Neural cell (in vitro differentiated cells): ENCODE results near the gene ESYT2. TPM values are rescaled to one million over a fixed set of nuclear protein-coding genes. Genes with fewer than 3 reads are reported as not detected.

Experiments
- H2AFZ ChIP-seq: fragments of 200-600, 300-800 bp; sonication (generic), shearing (Covaris generic); 2 replicates; pipeline ENCODE4 v1.6.0; 2014; ENCODE audit warnings: low read depth, mild to moderate bottlenecking, antibody characterized with exemption, low read length, moderate library complexity
- H3F3A ChIP-seq: fragments of 200-600 bp; shearing (Covaris generic); 2 replicates; pipeline ENCODE4 v1.6.1; 2016; ENCODE audit warnings: mild to moderate bottlenecking, moderate library complexity, mixed read lengths, antibody characterized with exemption, low read length; ENCODE audit not compliant: insufficient read depth, poor library complexity, severe bottlenecking
- H3K27ac ChIP-seq: fragments of 200-600, 300-800 bp; sonication (generic), shearing (Covaris generic); 2 replicates; pipeline ENCODE4 v1.5.1; 2014; ENCODE audit warnings: mild to moderate bottlenecking, low read length, moderate library complexity
- H3K27me3 ChIP-seq: fragments of 300-800, 200-600 bp; sonication (generic), shearing (Covaris generic); 2 replicates; pipeline ENCODE4 v1.6.0; 2014; ENCODE audit warnings: mild to moderate bottlenecking, low read depth, low read length, moderate library complexity; ENCODE audit not compliant: insufficient read depth
- H3K36me3 ChIP-seq: fragments of 300-800, 200-600 bp; sonication (generic), shearing (Covaris generic); 2 replicates; pipeline ENCODE4 v1.5.1; 2014; ENCODE audit warnings: mild to moderate bottlenecking, antibody characterized with exemption, low read length, moderate library complexity; ENCODE audit not compliant: insufficient read depth
- H3K4me2 ChIP-seq: fragments of 300-800, 200-600 bp; sonication (generic), shearing (Covaris generic); 2 replicates; pipeline ENCODE4 v1.6.0; 2014; ENCODE audit warnings: mild to moderate bottlenecking, low read length
- H3K4me3 ChIP-seq: fragments of 300-800, 200-600 bp; sonication (generic), shearing (Covaris generic); 2 replicates; pipeline ENCODE4 v1.5.1; 2014; ENCODE audit warnings: mild to moderate bottlenecking, low read length, moderate library complexity
- H3K79me2 ChIP-seq: fragments of 200-600 bp; shearing (Covaris generic); replicated peaks from 2 replicates; pipeline ENCODE4 v1.6.0; 2014; ENCODE audit warnings: mild to moderate bottlenecking, low read length, moderate library complexity; ENCODE audit not compliant: insufficient read depth
- H3K9ac ChIP-seq: fragments of 300-800, 200-600 bp; sonication (generic), shearing (Covaris generic); 2 replicates; pipeline ENCODE4 v1.6.1; 2016; ENCODE audit warnings: mild to moderate bottlenecking, low read length, mixed read lengths
- H3K9me2 ChIP-seq: fragments of 200-600 bp; shearing (Covaris generic); 2 replicates; pipeline ENCODE4 v1.6.1; 2016; ENCODE audit warnings: mild to moderate bottlenecking, low read length, mixed read lengths; ENCODE audit not compliant: insufficient read depth
- H3K9me3 ChIP-seq: fragments of 200-600, 300-800 bp; sonication (generic), shearing (Covaris generic); 2 replicates; pipeline ENCODE4 v1.6.1; 2016; ENCODE audit warnings: mild to moderate bottlenecking, mixed run types, low read length, moderate library complexity, mixed read lengths
- H4K20me1 ChIP-seq: fragments of 200-600 bp; shearing (Covaris generic); 2 replicates; pipeline ENCODE4 v1.6.1; 2016; ENCODE audit warnings: mild to moderate bottlenecking, mixed run types; ENCODE audit not compliant: insufficient read depth
- CTCF ChIP-seq: fragments of 450-650 bp; IDR thresholded peaks from 2 replicates; pipeline ENCODE4 v1.5.1; 2014; ENCODE audit warnings: antibody characterized with exemption, mild to moderate bottlenecking, moderate library complexity; ENCODE audit not compliant: poor library complexity, severe bottlenecking
- EP300 ChIP-seq: fragments of 450-650 bp; conservative IDR thresholded peaks from 2 replicates; pipeline ENCODE4 v1.6.1; 2014; ENCODE audit warnings: antibody characterized with exemption, mild to moderate bottlenecking, moderate library complexity; ENCODE audit not compliant: poor library complexity, severe bottlenecking
- EZH2 ChIP-seq: fragments of 200-600, 300-800 bp; shearing (Covaris generic), sonication (generic); IDR thresholded peaks from 2 replicates; pipeline ENCODE4 v1.6.1; 2014; ENCODE audit warnings: antibody characterized with exemption, low read length, borderline replicate concordance, mild to moderate bottlenecking; ENCODE audit not compliant: insufficient read depth, poor library complexity, severe bottlenecking
- MXI1 ChIP-seq: fragments of 450-650 bp; conservative IDR thresholded peaks from 2 replicates; pipeline ENCODE4 v1.6.1; 2014; ENCODE audit warnings: antibody characterized with exemption, mild to moderate bottlenecking; ENCODE audit not compliant: poor library complexity, severe bottlenecking
- POLR2AphosphoS5 ChIP-seq: IDR thresholded peaks from 2 replicates; pipeline ENCODE4 v1.6.1; 2012
- RAD21 ChIP-seq: fragments of 450-650 bp; conservative IDR thresholded peaks from 2 replicates; pipeline ENCODE4 v1.6.1; 2014; ENCODE audit warnings: antibody characterized with exemption, mild to moderate bottlenecking, moderate library complexity
- REST ChIP-seq: IDR thresholded peaks from 2 replicates; pipeline ENCODE4 v1.6.1; 2012; ENCODE audit warnings: borderline replicate concordance
- SMC3 ChIP-seq: fragments of 450-650 bp; conservative IDR thresholded peaks from 2 replicates; pipeline ENCODE4 v1.6.1; 2014; ENCODE audit warnings: antibody characterized with exemption, mild to moderate bottlenecking, moderate library complexity; ENCODE audit not compliant: poor library complexity
- TAF1 ChIP-seq: IDR thresholded peaks from 2 replicates; pipeline ENCODE4 v1.6.1; 2012; ENCODE audit warnings: low read depth
- polyA plus RNA-seq: library from polyadenylated mRNA; depleted of rRNA; stranded (reverse); fragments of >200 nt; gene quantifications from 2 replicates; pipeline ENCODE4 v1.2.3, GENCODE V29; 2014

Gene ESYT2
- polyA plus RNA-seq, 1 donor from 2014 or later, result 23.8 TPM

GRCh38 chr7:158720112-158720511 lies 109.2 kb downstream of the ESYT2 start:
- Histone ChIP-seq H2AFZ (no peak overlapping the region), H3K79me2 (no peaks in the 10 kb centered on the region)
- TF ChIP-seq TAF1, result no peak
- TF ChIP-seq EZH2, result no peak
- TF ChIP-seq MXI1, result no peak
- TF ChIP-seq CTCF, result no peak

GRCh38 chr7:158716802-158717201 lies 112.5 kb downstream of the ESYT2 start:
- no peak overlapping the region for H3K9ac ChIP-seq
- no peak for TF ChIP-seq CTCF
- no peak for TF ChIP-seq EZH2
- TF ChIP-seq REST, result no peak
- TF ChIP-seq MXI1, result no peak
- TF ChIP-seq POLR2AphosphoS5, result no peak
- no peak for TF ChIP-seq RAD21
- TF ChIP-seq TAF1, result no peak
- TF ChIP-seq SMC3, result no peak
- no peak for TF ChIP-seq EP300
- H3K9me3 ChIP-seq, result no peaks in the 10 kb centered on the region
- H3K36me3 ChIP-seq, result no peaks in the 10 kb centered on the region
- no peaks in the 10 kb centered on the region for H3F3A ChIP-seq
- H3K4me2 ChIP-seq, result no peak overlapping the region
- no peaks in the 10 kb centered on the region for H3K27me3 ChIP-seq
- H3K9me2 ChIP-seq, result no peaks in the 10 kb centered on the region
- H3K79me2 ChIP-seq, result no peaks in the 10 kb centered on the region
- no peak overlapping the region for H3K27ac ChIP-seq
- H4K20me1 ChIP-seq, result no peaks in the 10 kb centered on the region
- H3K4me3 ChIP-seq, result no peak overlapping the region
- H2AFZ ChIP-seq, result no peak overlapping the region

More at GRCh38 chr7:158720112-158720511, 109.2 kb downstream of the ESYT2 start:
- H3K9me3 ChIP-seq, result no peaks in the 10 kb centered on the region
- no peak overlapping the region for H3K4me3 ChIP-seq
- no peak overlapping the region for H3K4me2 ChIP-seq
- H3K27ac ChIP-seq, result no peak overlapping the region
- H3K9me2 ChIP-seq, result no peaks in the 10 kb centered on the region
- no peaks in the 10 kb centered on the region for H3K27me3 ChIP-seq
- no peaks in the 10 kb centered on the region for H4K20me1 ChIP-seq
- no peaks in the 10 kb centered on the region for H3K36me3 ChIP-seq
- no peaks in the 10 kb centered on the region for H3F3A ChIP-seq
- H3K9ac ChIP-seq, result no peak overlapping the region
